B cell (primary cell): ENCODE measurements around the gene KLHL2.

Experiments used
- CTCF ChIP-seq: fragments of 200-600 bp; IDR thresholded peaks from one replicate; pipeline ENCODE4 v1.8.0; 2022; ENCODE audit warnings: antibody characterized with exemption, mild to moderate bottlenecking
- EZH2 ChIP-seq: IDR thresholded peaks from 2 replicates; pipeline ENCODE4 v1.6.1; 2012; ENCODE audit warnings: borderline replicate concordance, low read depth, mild to moderate bottlenecking, moderate library complexity, low read length; ENCODE audit not compliant: insufficient read depth, poor library complexity, severe bottlenecking

DNA sequence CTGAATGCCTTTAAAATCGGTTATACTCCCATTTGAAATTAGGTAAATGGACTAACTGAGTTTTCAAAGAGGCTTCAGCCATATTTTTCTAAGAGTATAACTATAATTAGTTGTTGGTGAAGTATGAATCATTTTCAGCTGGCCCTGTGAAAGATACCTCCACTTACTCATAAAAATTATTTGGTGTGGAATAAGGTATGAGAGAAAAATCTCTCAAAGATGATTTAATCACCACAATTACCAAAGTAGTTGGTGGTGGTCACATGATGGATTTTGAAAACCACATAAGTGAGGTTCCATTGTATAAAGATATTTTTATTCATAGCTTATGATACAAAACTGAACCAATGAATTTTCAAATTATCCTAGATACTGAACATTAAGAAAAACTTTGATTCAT, 9.0 kb upstream of the KLHL2 start:
- no peak for TF ChIP-seq CTCF
- TF ChIP-seq EZH2 = no peak
